GM12891 (cell line): ENCODE results near the gene SMIM43.

Experiments used
- DNase-seq: peaks from one replicate; pipeline ENCODE4 v3.0.0; 2011; ENCODE audit warnings: low spot score; ENCODE audit not compliant: insufficient read length
- FAIRE-seq: peaks from 2 replicates; lab custom pipeline; 2011; peaks lifted over from hg19 to GRCh38; lab: Jason Lieb, UNC
- PAX5 ChIP-seq: IDR thresholded peaks from 2 replicates; pipeline ENCODE4 v1.6.1; 2011; ENCODE audit warnings: low read length, moderate library complexity, mild to moderate bottlenecking; ENCODE audit not compliant: insufficient read depth, severe bottlenecking
- POLR2A ChIP-seq: IDR thresholded peaks from 2 replicates; pipeline ENCODE4 v1.6.1; 2011; ENCODE audit warnings: low read depth, low read length, control low read depth
- POLR2AphosphoS5 ChIP-seq: IDR thresholded peaks from 2 replicates; pipeline ENCODE4 v1.6.1; 2011; ENCODE audit warnings: low read depth, low read length, control low read depth
- POU2F2 ChIP-seq: IDR thresholded peaks from 2 replicates; pipeline ENCODE4 v1.6.1; 2011; ENCODE audit warnings: low read depth, mild to moderate bottlenecking, control low read depth, low read length, moderate library complexity
- SPI1 ChIP-seq: IDR thresholded peaks from 2 replicates; pipeline ENCODE4 v1.6.1; 2011; ENCODE audit warnings: low read depth, low read length, control low read depth
- TAF1 ChIP-seq: IDR thresholded peaks from 2 replicates; pipeline ENCODE4 v1.6.1; 2011; ENCODE audit warnings: low read depth, low read length, control low read depth

Gene SMIM43

DNA sequence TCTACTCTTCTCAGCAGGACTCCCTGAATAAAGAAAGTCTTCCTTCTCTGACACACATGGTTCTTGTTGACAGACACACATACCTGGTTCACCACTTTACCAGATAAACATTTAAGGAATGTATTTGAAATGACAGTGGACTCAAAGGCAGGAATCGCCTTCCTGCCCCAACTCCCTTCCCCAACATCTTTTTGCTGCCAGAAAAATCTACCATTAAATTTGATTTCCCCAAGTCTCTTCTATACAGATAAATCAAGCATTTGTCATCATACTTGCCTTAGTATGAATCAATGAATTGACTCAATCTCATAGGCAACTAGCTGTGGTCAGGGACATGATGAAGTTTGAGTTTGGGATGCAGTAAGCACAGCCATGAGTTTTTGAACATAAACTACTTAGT, 44.9 kb downstream of the SMIM43 start:
- DNase-seq (no peak), FAIRE-seq (no peak)
- TF ChIP-seq SPI1 (no peak), PAX5 (no peak), TAF1 (no peak), POU2F2 (no peak), POLR2A (no peak), POLR2AphosphoS5 (no peak)

DNA sequence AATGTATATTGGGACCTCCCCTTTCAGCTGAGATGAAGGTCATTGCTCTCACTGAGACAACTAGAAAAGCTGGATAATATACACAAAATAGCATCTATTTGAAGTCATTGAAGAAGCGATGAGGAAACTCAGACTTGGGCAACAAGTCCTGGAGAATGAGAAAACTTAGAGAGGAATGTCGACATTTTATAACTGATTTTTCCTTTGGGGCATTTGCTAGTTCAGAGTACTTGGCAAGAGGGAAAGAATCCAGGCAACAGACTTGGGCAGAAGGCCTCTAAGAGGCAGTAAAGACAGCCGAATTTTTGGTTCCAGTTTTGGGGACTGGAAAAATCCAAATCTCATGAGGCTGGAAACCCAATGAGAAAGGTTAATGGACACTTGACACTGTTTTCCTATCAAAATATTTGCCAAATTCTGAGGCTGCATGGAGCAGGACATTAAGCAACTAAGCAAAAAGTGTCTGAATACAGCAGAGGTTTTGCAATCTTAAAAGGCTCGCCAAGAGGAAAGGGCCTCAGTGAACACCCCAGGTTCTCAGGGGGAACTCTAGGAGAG, 47.2 kb downstream of the SMIM43 start:
- TF ChIP-seq POLR2A (no peak), SPI1 (no peak), POU2F2 (no peak), PAX5 (no peak), POLR2AphosphoS5 (no peak), TAF1 (no peak)
- DNase-seq (no peak), FAIRE-seq (no peak)

DNA sequence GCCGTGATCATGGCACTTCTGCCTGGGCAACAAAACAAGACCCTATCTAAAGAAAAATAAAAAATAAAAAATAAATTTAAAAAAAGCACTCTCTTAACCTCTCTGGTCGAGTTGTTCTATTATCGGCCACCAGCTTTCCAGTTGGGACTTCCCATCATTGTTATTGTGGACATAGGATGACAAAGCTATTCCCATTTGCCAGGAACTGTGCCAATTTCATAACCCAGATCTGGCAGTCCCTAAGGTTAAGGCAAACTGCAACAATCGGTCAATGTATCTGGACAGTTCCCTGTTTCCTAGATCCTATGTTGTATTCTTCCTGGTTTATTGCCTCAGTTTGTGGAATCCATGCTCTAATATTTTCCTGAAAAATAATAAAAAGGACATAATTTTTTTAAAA, 50.4 kb downstream of the SMIM43 start:
- FAIRE-seq (no peak), DNase-seq (no peak)
- TF ChIP-seq SPI1 (no peak), POLR2AphosphoS5 (no peak), POLR2A (no peak), POU2F2 (no peak), PAX5 (no peak), TAF1 (no peak)

DNA sequence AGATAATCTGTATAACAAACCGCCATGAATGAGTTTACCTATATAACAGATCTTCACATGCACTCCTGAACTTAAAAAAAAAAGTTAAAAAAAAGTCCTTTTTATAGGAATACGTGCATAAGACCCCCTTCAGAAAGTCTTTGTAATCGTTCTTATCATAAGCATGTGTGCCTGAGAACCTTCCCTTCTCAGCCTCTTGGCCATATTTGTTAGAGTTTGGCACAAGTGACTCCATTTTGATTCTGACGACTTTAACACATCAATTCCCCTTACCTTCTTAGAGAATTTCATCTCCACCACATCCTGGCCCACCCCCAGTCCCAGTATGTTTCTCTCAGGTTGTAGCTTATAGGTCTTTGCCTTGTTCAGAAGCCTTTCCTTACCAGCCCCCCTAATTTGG, 52.2 kb downstream of the SMIM43 start:
- DNase-seq, result no peak
- no peak for FAIRE-seq
- TF ChIP-seq POU2F2, result no peak
- TF ChIP-seq SPI1, result no peak
- no peak for TF ChIP-seq TAF1
- no peak for TF ChIP-seq PAX5
- no peak for TF ChIP-seq POLR2AphosphoS5
- no peak for TF ChIP-seq POLR2A

DNA sequence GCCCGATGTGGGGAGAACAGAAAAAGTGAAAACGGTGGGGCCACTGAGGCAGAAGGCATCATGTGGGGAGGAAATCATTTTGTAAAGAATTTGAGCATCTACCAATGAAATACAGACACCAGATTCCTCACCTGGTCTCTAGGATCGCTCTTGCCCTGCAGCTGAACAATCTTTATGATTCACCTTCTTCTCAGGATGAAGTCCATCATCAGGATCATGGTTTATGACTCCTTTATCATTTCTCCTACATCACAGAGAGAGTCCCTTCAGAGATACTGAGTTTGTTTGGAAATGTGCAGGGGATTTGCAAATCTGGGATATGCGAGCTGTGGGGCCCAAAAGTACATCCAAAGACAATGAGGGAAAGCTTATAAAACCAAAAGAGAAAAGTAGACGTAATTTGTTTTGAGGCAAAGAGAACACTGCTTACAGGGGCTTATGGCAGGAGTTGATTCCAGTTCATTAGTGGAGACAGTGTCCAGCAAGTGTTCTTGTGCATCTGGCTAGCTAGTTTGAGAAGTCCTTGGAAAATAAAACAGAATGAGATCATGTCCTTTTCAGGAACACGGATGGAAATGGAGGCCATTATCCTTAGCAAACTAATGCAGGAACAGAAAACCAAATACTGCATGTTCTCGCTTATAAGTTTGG, 52.8 kb downstream of the SMIM43 start:
- TF ChIP-seq PAX5, result no peak
- no peak for TF ChIP-seq TAF1
- TF ChIP-seq POU2F2, result no peak
- TF ChIP-seq SPI1, result no peak
- TF ChIP-seq POLR2AphosphoS5, result no peak
- TF ChIP-seq POLR2A, result no peak
- FAIRE-seq, result peak; percentile 79
- DNase-seq, result no peak

DNA sequence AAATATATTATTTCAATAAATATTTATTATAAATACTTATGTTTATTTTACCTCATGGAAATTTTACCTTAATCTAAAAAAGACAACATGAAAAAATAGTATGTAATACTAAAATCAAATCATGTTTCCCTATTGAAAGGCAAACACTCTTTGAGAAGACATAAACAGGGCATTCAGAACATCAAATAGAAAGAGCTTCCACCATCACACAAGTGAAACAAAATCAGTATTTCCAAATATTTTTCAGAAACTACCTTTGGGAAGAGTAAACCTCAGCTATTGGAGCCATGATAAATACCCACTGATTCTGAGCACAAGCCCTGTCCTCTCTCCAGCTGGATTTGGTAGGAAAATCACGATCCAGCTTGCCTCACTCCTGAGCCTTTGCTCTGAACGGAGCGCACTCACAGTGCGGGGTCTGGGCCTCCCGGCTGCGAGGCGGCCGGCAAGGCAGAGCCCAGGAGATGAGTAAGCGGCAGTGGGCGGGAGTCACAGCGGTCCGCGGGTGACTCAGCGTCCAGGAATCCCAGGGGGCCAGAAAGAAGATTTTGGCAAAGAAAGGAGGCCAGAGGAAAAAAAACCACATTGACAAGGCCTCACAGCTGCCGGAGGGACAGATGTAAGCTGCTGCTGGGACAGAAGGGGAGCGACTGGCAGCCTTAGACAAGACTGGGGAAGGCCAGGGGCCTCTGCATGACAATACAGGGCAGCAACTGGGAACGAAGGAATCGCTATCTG, 53.5 kb downstream of the SMIM43 start:
- FAIRE-seq (peak; percentile 80), DNase-seq (no peak)
- TF ChIP-seq POLR2AphosphoS5, result no peak
- no peak for TF ChIP-seq TAF1
- no peak for TF ChIP-seq PAX5
- TF ChIP-seq POU2F2, result no peak
- TF ChIP-seq POLR2A, result no peak
- no peak for TF ChIP-seq SPI1

DNA sequence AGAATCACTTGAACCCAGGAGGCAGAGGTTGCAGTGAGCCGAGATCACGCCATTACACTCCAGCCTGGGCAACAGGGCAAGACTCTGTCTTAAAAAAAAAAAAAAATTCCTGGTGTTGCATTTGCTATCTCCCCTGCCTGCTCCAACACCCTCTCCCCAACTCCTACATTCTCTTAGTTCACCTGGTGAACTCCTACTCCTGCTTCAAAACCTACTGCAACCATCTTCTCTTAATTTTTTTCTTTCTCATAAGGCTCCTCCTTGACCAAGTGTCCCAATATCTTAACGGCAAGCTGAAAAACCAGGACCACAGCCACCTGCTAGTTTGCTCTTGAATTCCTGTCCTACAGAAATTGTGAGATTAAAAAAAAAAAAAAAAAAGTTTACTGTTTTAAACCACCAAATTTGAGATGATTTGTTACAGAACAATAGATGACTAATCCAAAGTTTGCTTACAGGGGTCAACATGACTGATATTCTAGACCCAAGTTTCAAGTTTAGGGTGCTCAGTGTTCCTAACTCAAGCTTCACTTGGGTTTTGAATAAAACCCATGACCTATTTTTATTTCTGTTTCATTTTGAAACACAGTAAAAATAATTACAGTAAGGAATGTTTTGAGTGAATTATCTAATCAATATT, 55.1 kb downstream of the SMIM43 start:
- DNase-seq (no peak), FAIRE-seq (no peak)
- TF ChIP-seq PAX5 (no peak), POLR2AphosphoS5 (no peak), SPI1 (no peak), POLR2A (no peak), POU2F2 (no peak), TAF1 (no peak)
